ENCODE measurements around the gene RGS10. TPM values are rescaled to one million over a fixed set of nuclear protein-coding genes. Genes with fewer than 3 reads are reported as not detected.

RGS10 gene
- total and polyA plus RNA-seq, 7 donors: 4.2 to 28.4 (median 9.5) TPM

DNA sequence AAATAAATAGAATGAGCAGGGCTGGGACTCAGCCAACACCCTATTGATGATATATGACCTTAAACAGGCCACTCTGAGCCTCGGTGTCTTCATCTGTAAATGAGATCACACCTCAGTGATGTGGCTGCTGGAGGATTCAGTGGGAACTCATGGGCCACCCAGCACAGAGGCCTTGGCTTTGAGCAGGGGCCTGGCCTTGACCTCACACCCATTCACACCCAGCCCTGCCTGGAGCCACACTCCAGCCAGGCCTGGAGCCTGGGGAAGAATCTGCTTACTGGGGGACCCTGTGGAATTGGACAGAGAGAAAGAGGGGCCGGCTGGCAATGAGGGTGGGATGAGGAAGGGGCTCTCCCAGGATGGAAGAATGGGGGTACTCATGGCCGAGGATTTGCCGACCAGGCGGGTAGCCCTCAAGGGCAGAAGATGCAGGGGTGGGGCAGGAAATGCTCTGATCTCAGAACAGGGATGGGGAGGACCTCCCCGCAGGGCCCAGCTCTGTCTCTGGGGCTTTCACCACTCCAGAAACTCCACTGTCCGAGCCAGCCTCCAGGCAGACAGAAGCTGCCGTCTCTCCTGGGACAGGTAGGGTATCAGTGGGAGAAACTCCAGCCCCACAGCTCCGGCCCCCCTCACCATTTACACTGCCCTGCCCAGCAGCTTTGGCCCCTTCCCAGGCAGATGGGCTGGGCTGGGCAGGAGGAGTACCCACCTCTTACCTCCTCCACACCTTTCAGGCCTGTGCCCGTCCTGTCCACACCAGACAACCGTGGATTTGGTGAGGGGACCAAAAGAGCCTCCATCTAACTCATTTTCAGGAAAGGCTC is 81.9 kb downstream of the RGS10 start:
- H3K4me1 ChIP-seq: no peaks in the 10 kb centered on the region
- TF ChIP-seq, protein P1, sequence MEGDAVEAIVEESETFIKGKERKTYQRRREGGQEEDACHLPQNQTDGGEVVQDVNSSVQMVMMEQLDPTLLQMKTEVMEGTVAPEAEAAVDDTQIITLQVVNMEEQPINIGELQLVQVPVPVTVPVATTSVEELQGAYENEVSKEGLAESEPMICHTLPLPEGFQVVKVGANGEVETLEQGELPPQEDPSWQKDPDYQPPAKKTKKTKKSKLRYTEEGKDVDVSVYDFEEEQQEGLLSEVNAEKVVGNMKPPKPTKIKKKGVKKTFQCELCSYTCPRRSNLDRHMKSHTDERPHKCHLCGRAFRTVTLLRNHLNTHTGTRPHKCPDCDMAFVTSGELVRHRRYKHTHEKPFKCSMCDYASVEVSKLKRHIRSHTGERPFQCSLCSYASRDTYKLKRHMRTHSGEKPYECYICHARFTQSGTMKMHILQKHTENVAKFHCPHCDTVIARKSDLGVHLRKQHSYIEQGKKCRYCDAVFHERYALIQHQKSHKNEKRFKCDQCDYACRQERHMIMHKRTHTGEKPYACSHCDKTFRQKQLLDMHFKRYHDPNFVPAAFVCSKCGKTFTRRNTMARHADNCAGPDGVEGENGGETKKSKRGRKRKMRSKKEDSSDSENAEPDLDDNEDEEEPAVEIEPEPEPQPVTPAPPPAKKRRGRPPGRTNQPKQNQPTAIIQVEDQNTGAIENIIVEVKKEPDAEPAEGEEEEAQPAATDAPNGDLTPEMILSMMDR (IDR thresholded peaks at IDR 0.05): no peak
- H3K27me3 ChIP-seq (ENCODE audit: insufficient read depth in 3 of 3, low read length in 2 of 3): no peaks in the 10 kb centered on the region
- no peaks in the 10 kb centered on the region for H3K36me3 ChIP-seq (ENCODE audit: insufficient read depth in 1 of 2, low read depth in 1 of 2)
- DNase-seq (no peak), ATAC-seq (no peak)
- H3K4me3 ChIP-seq: no peak overlapping the region
- H3K9me3 ChIP-seq: no peaks in the 10 kb centered on the region
- WGBS, 3 donors: 81 to 86% (median 82%) methylated on average over 11 of the region's 11 CpGs
- intact Hi-C loops (cut with DNase I): no loop called here
- no peak overlapping the region for H3K27ac ChIP-seq

- H3K4me1 ChIP-seq: no peaks in the 10 kb centered on the region
- H3K36me3 ChIP-seq (ENCODE audit: insufficient read depth in 1 of 2, low read depth in 1 of 2): no peaks in the 10 kb centered on the region
- ATAC-seq: no peak
- H3K27me3 ChIP-seq (ENCODE audit: insufficient read depth in 3 of 3, low read length in 2 of 3): no peaks in the 10 kb centered on the region
- intact Hi-C loops (cut with DNase I): no loop called here
- no peak overlapping the region for H3K4me3 ChIP-seq
- 81 to 86% (median 85%) methylated on average over 17 of the region's 17 CpGs for WGBS, 3 donors
- TF ChIP-seq, protein P1 (IDR thresholded peaks at IDR 0.05): no peak
- H3K9me3 ChIP-seq: no peaks in the 10 kb centered on the region
- no peak for DNase-seq
- no peak overlapping the region for H3K27ac ChIP-seq
Measured at GRCh38 chr10:119459681-119460340, 82.7 kb downstream of the RGS10 start.

- DNase-seq: no peak
- no peaks in the 10 kb centered on the region for H3K36me3 ChIP-seq (ENCODE audit: insufficient read depth in 1 of 2, low read depth in 1 of 2)
- TF ChIP-seq, protein P1 (IDR thresholded peaks at IDR 0.05): no peak
Measured at GRCh38 chr10:119457966-119458766, 84.4 kb downstream of the RGS10 start.

DNA sequence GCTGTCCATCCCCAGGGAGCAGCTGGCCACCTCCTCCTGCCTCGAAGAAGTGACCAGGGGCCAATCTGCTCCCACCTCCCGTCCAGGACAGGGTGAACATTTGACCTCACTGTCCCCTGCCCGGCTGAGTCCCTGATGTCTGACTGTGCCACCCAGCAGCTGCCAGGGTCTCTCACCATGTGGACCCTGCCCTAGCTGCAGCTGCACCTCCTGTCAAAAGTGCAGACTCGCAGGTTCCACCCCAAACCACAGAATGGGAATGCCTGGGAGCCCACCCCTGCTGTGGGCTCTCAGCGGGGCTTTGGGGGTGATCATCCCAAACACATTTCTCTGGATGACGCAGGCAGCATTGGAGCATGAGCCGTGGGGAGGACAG is 86.1 kb downstream of the RGS10 start:
- TF ChIP-seq, protein P1 (IDR thresholded peaks at IDR 0.05): no peak
- H3K4me1 ChIP-seq: no peaks in the 10 kb centered on the region
- H3K4me3 ChIP-seq: no peak overlapping the region
- WGBS, 3 donors: 72 to 83% (median 80%) methylated on average over 7 of the region's 7 CpGs
- no peak overlapping the region for H3K27ac ChIP-seq
- intact Hi-C loops (cut with DNase I): no loop called here
- DNase-seq: no peak
- H3K27me3 ChIP-seq (ENCODE audit: insufficient read depth in 3 of 3, low read length in 2 of 3): no peaks in the 10 kb centered on the region
- ATAC-seq: no peak
- no peaks in the 10 kb centered on the region for H3K36me3 ChIP-seq (ENCODE audit: insufficient read depth in 1 of 2, low read depth in 1 of 2)
- H3K9me3 ChIP-seq: no peaks in the 10 kb centered on the region

More at GRCh38 chr10:119457966-119458766, 84.4 kb downstream of the RGS10 start:
- intact Hi-C loops (cut with DNase I): no loop called here
- H3K27me3 ChIP-seq (ENCODE audit: insufficient read depth in 3 of 3, low read length in 2 of 3): no peaks in the 10 kb centered on the region
- H3K4me3 ChIP-seq: no peak overlapping the region
- no peaks in the 10 kb centered on the region for H3K9me3 ChIP-seq
- 73 to 76% (median 75%) methylated on average over 24 to 28 of the region's 28 CpGs for WGBS, 3 donors
- H3K27ac ChIP-seq: no peak overlapping the region
- peak in 1 of 4 donors; percentile 23 for ATAC-seq
- H3K4me1 ChIP-seq: no peaks in the 10 kb centered on the region

Data from psoas muscle (tissue), 8 donors.